H1 (cell line): ENCODE data around the gene LRRC41. TPM values are rescaled to one million over a fixed set of nuclear protein-coding genes. Genes with fewer than 3 reads are reported as not detected.
A peak's percentile ranks its signal among the peaks of the same experiment; 100 is the strongest.

ENCODE experiments used
- CTCF ChIA-PET: fragments of 300-600 bp; sonication (Branson Sonifier 250); formaldehyde crosslinking; loops from one replicate; lab custom pipeline; 2021; ENCODE audit not compliant: partially characterized antibody; lab: Charles Lee
- POLR2A ChIA-PET: fragments of 300-600 bp; sonication (Branson Sonifier 250); formaldehyde crosslinking; loops from one replicate; lab custom pipeline; 2021; ENCODE audit warnings: inconsistent platforms; ENCODE audit not compliant: partially characterized antibody; lab: Charles Lee
- DNase-seq, 2 experiments: peaks; one replicate each; pipeline versions ENCODE4 v3.0.0 to v3.0.0-alpha.2; 2010 to 2022; ENCODE audit warnings: low spot score in 2 of 2, low read depth in 1 of 2, mixed read lengths in 1 of 2
- FAIRE-seq: peaks from 2 replicates; lab custom pipeline; 2011; peaks lifted over from hg19 to GRCh38; lab: Jason Lieb, UNC
- H2AFZ ChIP-seq: 2 replicates; pipeline ENCODE4 v1.8.1; 2012; ENCODE audit warnings: low read length, inconsistent platforms
- H2AK5ac ChIP-seq: 2 replicates; pipeline ENCODE4 v1.6.1; 2013; ENCODE audit warnings: low read depth, low read length
- H2BK120ac ChIP-seq: replicated peaks from 2 replicates; pipeline ENCODE3; 2013; ENCODE audit warnings: low read depth, low read length, inconsistent platforms
- H2BK12ac ChIP-seq: 2 replicates; pipeline ENCODE4 v1.6.1; 2013; ENCODE audit warnings: low read depth, low read length
- H2BK15ac ChIP-seq: 2 replicates; pipeline ENCODE4 v1.6.1; 2013; ENCODE audit warnings: low read length
- H2BK20ac ChIP-seq: 2 replicates; pipeline ENCODE4 v1.6.1; 2013; ENCODE audit warnings: low read length
- H2BK5ac ChIP-seq: 2 replicates; pipeline ENCODE4 v1.6.1; 2013; ENCODE audit warnings: low read depth, low read length
- H3K14ac ChIP-seq: 2 replicates; pipeline ENCODE4 v1.6.1; 2013; ENCODE audit warnings: inconsistent platforms; ENCODE audit not compliant: insufficient read length
- H3K18ac ChIP-seq: 2 replicates; pipeline ENCODE4 v1.6.1; 2013; ENCODE audit warnings: low read length; ENCODE audit errors: extremely low read depth
- H3K23ac ChIP-seq: 2 replicates; pipeline ENCODE4 v1.6.1; 2013; ENCODE audit warnings: inconsistent platforms; ENCODE audit not compliant: insufficient read length
- H3K23me2 ChIP-seq: 2 replicates; pipeline ENCODE4 v1.6.1; 2013; ENCODE audit warnings: low read depth, low read length
- H3K27ac ChIP-seq: 2 replicates; pipeline ENCODE4 v1.6.1; 2011; ENCODE audit warnings: low read depth, low read length, inconsistent platforms
- H3K27me3 ChIP-seq, 4 experiments: replicated peaks in 1 of 4; 1 replicate in 1 of 4; 2 replicates in 3 of 4; pipeline versions ENCODE4 v1.6.1 to v1.8.1; 2011 to 2013; ENCODE audit warnings: low read length in 3 of 4, mild to moderate bottlenecking in 3 of 4, inconsistent platforms in 2 of 4, mixed read lengths in 2 of 4, moderate library complexity in 1 of 4; ENCODE audit not compliant: control insufficient read depth in 3 of 4, insufficient read depth in 3 of 4; ENCODE audit errors: extremely low read depth in 1 of 4
- H3K36me3 ChIP-seq, 4 experiments: 2 replicates each; pipeline versions ENCODE4 v1.6.1 to v1.8.1; 2011 to 2013; ENCODE audit warnings: mild to moderate bottlenecking in 4 of 4, low read length in 3 of 4, moderate library complexity in 2 of 4, control low read depth in 1 of 4, inconsistent platforms in 1 of 4; ENCODE audit not compliant: insufficient read depth in 4 of 4, control insufficient read depth in 2 of 4
- H3K4ac ChIP-seq: replicated peaks from 2 replicates; pipeline ENCODE3; 2013; ENCODE audit warnings: low read length, low read depth, mixed read lengths, inconsistent platforms; ENCODE audit not compliant: insufficient read length
- H3K4me1 ChIP-seq, 4 experiments: replicated peaks in 1 of 4; 1 replicate in 1 of 4; 2 replicates in 3 of 4; pipeline versions ENCODE4 v1.6.1 to v1.8.1; 2011 to 2013; ENCODE audit warnings: low read length in 3 of 4, inconsistent platforms in 2 of 4, mixed read lengths in 1 of 4; ENCODE audit not compliant: insufficient read depth in 4 of 4, control insufficient read depth in 3 of 4
- H3K4me2 ChIP-seq, 2 experiments: 2 replicates each; pipeline versions ENCODE4 v1.6.1 to v1.8.1; 2011 to 2013; ENCODE audit warnings: low read depth in 2 of 2, low read length in 2 of 2, control low read depth in 1 of 2, inconsistent platforms in 1 of 2, mild to moderate bottlenecking in 1 of 2; ENCODE audit not compliant: insufficient read depth in 1 of 2
- H3K4me3 ChIP-seq, 4 experiments: fragments of 200-600, 300-600 bp in 1 of 4; sonication (generic), shearing (Covaris generic), sonication (Bioruptor Twin) in 1 of 4; 2 replicates each; pipeline versions ENCODE4 v1.5.1 to v1.8.1; 2011 to 2016; ENCODE audit warnings: low read length in 4 of 4, low read depth in 3 of 4, control low read depth in 2 of 4, inconsistent platforms in 2 of 4, mild to moderate bottlenecking in 2 of 4, mixed read lengths in 1 of 4, moderate library complexity in 1 of 4; ENCODE audit not compliant: insufficient read depth in 2 of 4; ENCODE audit errors: extremely low read depth in 1 of 4
- H3K56ac ChIP-seq: replicated peaks from 2 replicates; pipeline ENCODE3; 2013; ENCODE audit warnings: low read depth, mild to moderate bottlenecking, mixed read lengths, low read length, inconsistent platforms; ENCODE audit not compliant: insufficient read length
- H3K79me1 ChIP-seq: 2 replicates; pipeline ENCODE4 v1.6.1; 2013; ENCODE audit warnings: low read depth, low read length, control low read depth
- H3K79me2 ChIP-seq, 2 experiments: 2 replicates each; pipeline versions ENCODE4 v1.6.1 to v1.8.1; 2012 to 2013; ENCODE audit warnings: low read length in 2 of 2, mild to moderate bottlenecking in 2 of 2, inconsistent platforms in 1 of 2; ENCODE audit not compliant: insufficient read depth in 2 of 2, control insufficient read depth in 1 of 2
- H3K9ac ChIP-seq, 4 experiments: replicated peaks in 1 of 4; 1 replicate in 1 of 4; 2 replicates in 3 of 4; pipeline versions ENCODE4 v1.6.1 to v1.8.1; 2011 to 2013; ENCODE audit warnings: low read depth in 3 of 4, low read length in 3 of 4, control low read depth in 2 of 4, mild to moderate bottlenecking in 2 of 4, moderate library complexity in 2 of 4, inconsistent platforms in 1 of 4; ENCODE audit errors: extremely low read depth in 1 of 4
- H3K9me3 ChIP-seq, 2 experiments: 2 replicates each; pipeline versions ENCODE4 v1.6.1 to v1.8.1; 2012 to 2013; ENCODE audit warnings: mild to moderate bottlenecking in 2 of 2, moderate library complexity in 2 of 2, control low read depth in 1 of 2, inconsistent platforms in 1 of 2, low read depth in 1 of 2, low read length in 1 of 2, mixed read lengths in 1 of 2; ENCODE audit not compliant: insufficient read depth in 2 of 2
- H4K20me1 ChIP-seq, 2 experiments: replicated peaks in 1 of 2; 2 replicates each; pipeline versions ENCODE3 to v1.8.1; 2011 to 2013; ENCODE audit warnings: inconsistent platforms in 2 of 2, low read length in 2 of 2, mild to moderate bottlenecking in 1 of 2; ENCODE audit not compliant: insufficient read depth in 2 of 2, control insufficient read depth in 1 of 2
- H4K5ac ChIP-seq: 2 replicates; pipeline ENCODE4 v1.6.1; 2013; ENCODE audit warnings: low read length, low read depth, mixed read lengths, inconsistent platforms; ENCODE audit not compliant: insufficient read length
- H4K8ac ChIP-seq: 2 replicates; pipeline ENCODE4 v1.8.0; 2013; ENCODE audit warnings: mild to moderate bottlenecking, moderate library complexity, low read length, inconsistent platforms; ENCODE audit not compliant: insufficient read depth; ENCODE audit errors: extremely low read depth
- H4K91ac ChIP-seq: replicated peaks from 2 replicates; pipeline ENCODE3; 2013; ENCODE audit warnings: low read length, mixed read lengths, inconsistent platforms; ENCODE audit not compliant: insufficient read length
- POLR2AphosphoS5 ChIP-seq: IDR thresholded peaks from 2 replicates; pipeline ENCODE4 v1.6.1; 2011; ENCODE audit warnings: low read depth, low read length
- SIRT6 ChIP-seq: IDR thresholded peaks from one replicate; pipeline ENCODE4 v1.7.1; 2012; ENCODE audit warnings: low read length, inconsistent platforms
- WGBS, 2 experiments: shearing (Covaris generic) in 1 of 2; methylation state at CpG; one replicate each; pipeline versions ENCODE4 v1.1.6 to v1.1.7; 2013 to 2015; ENCODE audit warnings: low lambda C conversion rate in 2 of 2, mixed read lengths in 2 of 2, inconsistent platforms in 1 of 2, low coverage in 1 of 2, missing lambda C conversion rate in 1 of 2; ENCODE audit not compliant: insufficient replicate concordance in 2 of 2, insufficient coverage in 1 of 2, insufficient read length in 1 of 2; ENCODE audit errors: extremely low coverage in 1 of 2, missing lambda C conversion rate in 1 of 2; 5-methylcytosine and 5-hydroxymethylcytosine counted together
- polyA plus RNA-seq, 7 experiments: library from polyadenylated mRNA; depleted of rRNA in 3 of 7; stranded (reverse) in 5 of 7; unstranded in 2 of 7; fragments of >200 nt in 5 of 7; fragments of 200-250 nt in 2 of 7; gene quantifications; 1 replicate in 5 of 7; 2 replicates in 1 of 7; 4 replicates in 1 of 7; pipeline versions ENCODE4 v1.2.1 to v1.2.3, GENCODE V29; 2011 to 2013; ENCODE audit warnings: missing spikeins in 2 of 7, mixed read lengths in 2 of 7
- total RNA-seq: library from RNA; stranded (reverse); fragmentation: NEBNext Ultra II Directional; extraction: Animal tissue kit (Norgen Biotek cat#: 25700); gene quantifications from 2 replicates; pipeline ENCODE4 v1.2.1, GENCODE V29; 2021
- TF ChIP-seq, protein P1 (sequence below): IDR thresholded peaks from 2 replicates; pipeline ENCODE4 v1.6.1; 2012; ENCODE audit warnings: inconsistent platforms
- TF ChIP-seq, protein P2 (sequence below), 3 experiments: IDR thresholded peaks; 1 replicate in 2 of 3; 2 replicates in 1 of 3; pipeline versions ENCODE4 v1.5.1 to v1.6.1; 2011; ENCODE audit warnings: low read length in 3 of 3, mild to moderate bottlenecking in 3 of 3, inconsistent platforms in 2 of 3, low read depth in 1 of 3, moderate library complexity in 1 of 3; ENCODE audit not compliant: insufficient read depth in 1 of 3; ENCODE audit errors: control extremely low read depth in 1 of 3

The LRRC41 gene
- total and polyA plus RNA-seq, 2 of the 8 experiments (the other 6 are each of a cell fraction or from before 2014, with no cell fraction given): 36.8 to 51.2 TPM

DNA sequence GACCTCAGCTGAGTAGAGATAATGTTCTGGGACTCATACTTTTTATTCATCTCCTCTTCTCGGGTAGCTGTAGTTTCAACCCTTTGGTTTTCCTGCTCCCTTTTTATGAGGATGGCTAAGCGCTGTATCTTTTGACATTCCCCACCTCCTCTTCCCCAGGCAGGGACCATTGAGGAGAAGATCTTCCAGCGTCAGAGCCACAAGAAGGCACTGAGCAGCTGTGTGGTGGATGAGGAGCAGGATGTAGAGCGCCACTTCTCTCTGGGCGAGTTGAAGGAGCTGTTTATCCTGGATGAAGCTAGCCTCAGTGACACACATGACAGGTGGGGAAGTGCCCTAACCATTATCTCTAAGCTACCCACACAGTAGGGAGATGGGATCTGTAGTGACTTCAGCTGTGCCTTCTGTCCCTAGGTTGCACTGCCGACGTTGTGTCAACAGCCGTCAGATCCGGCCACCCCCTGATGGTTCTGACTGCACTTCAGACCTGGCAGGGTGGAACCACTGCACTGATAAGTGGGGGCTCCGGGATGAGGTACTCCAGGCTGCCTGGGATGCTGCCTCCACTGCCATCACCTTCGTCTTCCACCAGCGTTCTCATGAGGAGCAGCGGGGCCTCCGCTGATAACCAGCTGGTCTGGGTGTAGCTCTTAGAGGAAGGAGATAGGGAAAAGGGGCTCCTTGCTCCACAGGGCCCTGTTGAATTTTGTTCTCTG, 25.6 kb downstream of the LRRC41 start:
- Histone ChIP-seq H4K8ac (peak overlapping the region; percentile 65), H3K4me3 (no peak overlapping the region), H3K79me2 (no peaks in the 10 kb centered on the region), H4K20me1 (peaks cover 3 to 4% of the 10 kb centered on the region in 2 experiments), H2AK5ac (no peak overlapping the region), H3K14ac (no peak overlapping the region), H3K23ac (no peak overlapping the region), H3K36me3 (peaks cover 43 to 88% (median 64%) of the 10 kb centered on the region in 4 experiments), H3K23me2 (no peaks in the 10 kb centered on the region), H3K4me2 (no peak overlapping the region), H2AFZ (no peak overlapping the region), H3K4me1 (no peaks in the 10 kb centered on the region), H3K4ac (no peak overlapping the region), H3K79me1 (no peaks in the 10 kb centered on the region), H3K56ac (no peak overlapping the region), H2BK15ac (no peak overlapping the region), H4K5ac (no peak overlapping the region), H3K9me3 (no peaks in the 10 kb centered on the region), H2BK12ac (no peak overlapping the region), H2BK5ac (no peak overlapping the region), H4K91ac (no peak overlapping the region), H3K27me3 (no peaks in the 10 kb centered on the region), H2BK120ac (no peak overlapping the region), H3K9ac (no peak overlapping the region), H3K18ac (no peak overlapping the region), H2BK20ac (no peak overlapping the region), H3K27ac (no peak overlapping the region)
- TF ChIP-seq, protein P1, sequence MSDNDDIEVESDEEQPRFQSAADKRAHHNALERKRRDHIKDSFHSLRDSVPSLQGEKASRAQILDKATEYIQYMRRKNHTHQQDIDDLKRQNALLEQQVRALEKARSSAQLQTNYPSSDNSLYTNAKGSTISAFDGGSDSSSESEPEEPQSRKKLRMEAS: no peak
- peak; percentile 64; the same call in 1 of the 2 replicates for TF ChIP-seq POLR2AphosphoS5
- TF ChIP-seq, protein P2, sequence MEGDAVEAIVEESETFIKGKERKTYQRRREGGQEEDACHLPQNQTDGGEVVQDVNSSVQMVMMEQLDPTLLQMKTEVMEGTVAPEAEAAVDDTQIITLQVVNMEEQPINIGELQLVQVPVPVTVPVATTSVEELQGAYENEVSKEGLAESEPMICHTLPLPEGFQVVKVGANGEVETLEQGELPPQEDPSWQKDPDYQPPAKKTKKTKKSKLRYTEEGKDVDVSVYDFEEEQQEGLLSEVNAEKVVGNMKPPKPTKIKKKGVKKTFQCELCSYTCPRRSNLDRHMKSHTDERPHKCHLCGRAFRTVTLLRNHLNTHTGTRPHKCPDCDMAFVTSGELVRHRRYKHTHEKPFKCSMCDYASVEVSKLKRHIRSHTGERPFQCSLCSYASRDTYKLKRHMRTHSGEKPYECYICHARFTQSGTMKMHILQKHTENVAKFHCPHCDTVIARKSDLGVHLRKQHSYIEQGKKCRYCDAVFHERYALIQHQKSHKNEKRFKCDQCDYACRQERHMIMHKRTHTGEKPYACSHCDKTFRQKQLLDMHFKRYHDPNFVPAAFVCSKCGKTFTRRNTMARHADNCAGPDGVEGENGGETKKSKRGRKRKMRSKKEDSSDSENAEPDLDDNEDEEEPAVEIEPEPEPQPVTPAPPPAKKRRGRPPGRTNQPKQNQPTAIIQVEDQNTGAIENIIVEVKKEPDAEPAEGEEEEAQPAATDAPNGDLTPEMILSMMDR (IDR thresholded peaks at IDR 0.05; ENCODE audit: control extremely low read depth in 1 of 3, insufficient read depth in 1 of 3, low read depth in 1 of 3, low read length in 3 of 3): no peak
- no peak for TF ChIP-seq SIRT6
- no peak for FAIRE-seq
- POLR2A ChIA-PET: interaction anchor here (1.2 to 33.1 kb wide), 9 partner anchors 2 to 69 kb away, joined by 3 to 689 read pairs (median 6); partner anchors contain the start of genes LRRC41, NSUN4, RAD54L and UQCRH
- CTCF ChIA-PET: interaction anchor here (0.7 to 2.0 kb wide), 6 partner anchors 13 to 70 kb away, joined by 3 to 6 read pairs (median 4); partner anchors contain the start of gene RAD54L
- no peak for DNase-seq
- 90% methylated on average over 14 of the region's 14 CpGs; no CpG with 5 or more reads in 1 of the 2 experiments for WGBS, 2 experiments
